ENCODE data around the gene AIFM3. TPM values are rescaled to one million over a fixed set of nuclear protein-coding genes. Genes with fewer than 3 reads are reported as not detected.

AIFM3 gene
- total RNA-seq, 1 donor from 2014 or later: not detected

GRCh38 chr22:20990184-20991180, 23.4 kb downstream of the AIFM3 start:
- DNase-seq (ENCODE audit: low read depth in 2 of 2): no peak

GRCh38 chr22:20991252-20992055, 24.4 kb downstream of the AIFM3 start:
- DNase-seq (ENCODE audit: low read depth in 2 of 2): no peak

DNA sequence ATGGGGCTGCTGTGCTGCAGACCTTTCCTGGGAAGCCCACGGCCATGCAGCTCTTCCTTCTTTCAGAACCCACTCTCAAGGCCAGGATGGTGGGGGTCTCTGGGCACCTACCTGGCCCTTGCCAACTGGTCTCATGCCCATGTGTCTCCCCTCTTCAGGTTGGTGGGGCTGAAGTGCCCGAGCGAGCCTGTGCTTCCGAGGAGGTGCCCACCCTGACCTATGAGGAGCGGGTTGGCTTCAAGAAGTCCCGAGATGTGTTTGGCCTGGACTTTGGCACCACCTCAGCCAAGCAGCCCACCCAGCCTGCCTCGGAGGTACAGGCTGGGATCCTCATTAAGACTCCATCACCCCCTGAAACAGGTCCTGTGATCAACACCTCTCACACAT, 25.0 kb downstream of the AIFM3 start:
- DNase-seq (ENCODE audit: low read depth in 2 of 2): no peak

- DNase-seq (ENCODE audit: low read depth in 2 of 2): no peak
Observed at GRCh38 chr22:20992456-20993303, 25.6 kb downstream of the AIFM3 start.

GRCh38 chr22:20993304-20994127, 26.5 kb downstream of the AIFM3 start:
- no peak for DNase-seq (ENCODE audit: low read depth in 2 of 2)

GRCh38 chr22:20994128-20994901, 27.3 kb downstream of the AIFM3 start:
- DNase-seq (ENCODE audit: low read depth in 2 of 2): no peak

GRCh38 chr22:20994902-20995241, 27.8 kb downstream of the AIFM3 start:
- DNase-seq (ENCODE audit: low read depth in 2 of 2): no peak

GRCh38 chr22:20995329-20996030, 28.4 kb downstream of the AIFM3 start:
- DNase-seq (ENCODE audit: low read depth in 2 of 2): no peak

DNA sequence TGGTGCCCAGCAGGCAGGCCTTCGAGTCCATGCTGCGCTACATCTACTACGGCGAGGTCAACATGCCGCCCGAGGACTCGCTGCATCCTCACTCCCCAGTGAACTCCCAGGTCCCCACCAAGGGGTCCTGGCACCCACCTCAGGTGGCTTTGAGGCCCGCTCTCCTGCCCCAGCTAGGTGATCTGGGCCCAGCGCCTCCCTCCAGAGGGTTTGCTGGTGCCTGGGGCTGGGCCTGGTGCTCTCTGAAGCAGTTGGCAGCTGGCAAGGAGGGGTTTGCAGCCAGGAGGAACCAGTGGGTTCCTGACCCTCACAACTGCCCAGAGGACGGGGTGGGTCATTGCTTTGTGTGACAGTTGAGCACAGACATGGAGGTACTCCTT, 29.0 kb downstream of the AIFM3 start:
- DNase-seq (ENCODE audit: low read depth in 2 of 2): no peak

GRCh38 chr22:20996598-20997535, 29.8 kb downstream of the AIFM3 start:
- no peak for DNase-seq (ENCODE audit: low read depth in 2 of 2)

DNA sequence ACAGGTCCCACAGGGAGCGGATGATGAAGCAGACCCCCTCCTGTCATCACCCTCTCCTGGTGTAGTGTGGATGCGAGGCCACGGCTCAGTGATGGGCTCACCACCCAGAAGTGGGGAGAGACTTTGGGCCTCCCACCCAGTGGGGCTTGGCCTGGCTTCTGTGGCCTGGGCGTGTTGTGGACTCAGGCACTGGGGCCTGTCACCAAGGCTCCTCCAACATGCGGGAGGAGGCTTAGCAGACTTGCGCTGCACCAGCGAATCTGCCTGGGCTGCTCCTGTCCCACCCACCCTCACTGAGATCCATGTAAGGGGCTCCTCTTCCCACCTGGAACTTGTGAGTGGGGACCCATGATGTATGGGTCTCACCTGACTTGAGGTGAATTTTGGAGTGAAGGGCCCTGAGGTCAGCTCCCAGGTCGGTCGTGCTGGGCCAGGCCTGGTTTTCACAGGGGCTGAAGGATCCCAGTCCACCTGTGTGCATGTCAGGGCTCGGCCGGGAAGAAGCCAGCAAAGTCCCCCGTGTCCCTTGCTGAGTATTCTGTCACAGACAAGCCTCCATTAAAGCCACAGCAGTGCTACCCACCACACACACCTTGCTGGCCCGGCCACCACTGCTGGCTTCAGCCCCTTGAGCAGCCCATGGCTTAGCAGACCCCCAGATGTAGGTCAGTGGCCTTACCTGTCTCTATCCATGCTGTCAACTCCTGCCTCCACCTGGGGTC, 30.6 kb downstream of the AIFM3 start:
- no peak for DNase-seq (ENCODE audit: low read depth in 2 of 2)

- no peak for DNase-seq (ENCODE audit: low read depth in 2 of 2)
Observed at GRCh38 chr22:20998411-20999336, 31.6 kb downstream of the AIFM3 start.

DNA sequence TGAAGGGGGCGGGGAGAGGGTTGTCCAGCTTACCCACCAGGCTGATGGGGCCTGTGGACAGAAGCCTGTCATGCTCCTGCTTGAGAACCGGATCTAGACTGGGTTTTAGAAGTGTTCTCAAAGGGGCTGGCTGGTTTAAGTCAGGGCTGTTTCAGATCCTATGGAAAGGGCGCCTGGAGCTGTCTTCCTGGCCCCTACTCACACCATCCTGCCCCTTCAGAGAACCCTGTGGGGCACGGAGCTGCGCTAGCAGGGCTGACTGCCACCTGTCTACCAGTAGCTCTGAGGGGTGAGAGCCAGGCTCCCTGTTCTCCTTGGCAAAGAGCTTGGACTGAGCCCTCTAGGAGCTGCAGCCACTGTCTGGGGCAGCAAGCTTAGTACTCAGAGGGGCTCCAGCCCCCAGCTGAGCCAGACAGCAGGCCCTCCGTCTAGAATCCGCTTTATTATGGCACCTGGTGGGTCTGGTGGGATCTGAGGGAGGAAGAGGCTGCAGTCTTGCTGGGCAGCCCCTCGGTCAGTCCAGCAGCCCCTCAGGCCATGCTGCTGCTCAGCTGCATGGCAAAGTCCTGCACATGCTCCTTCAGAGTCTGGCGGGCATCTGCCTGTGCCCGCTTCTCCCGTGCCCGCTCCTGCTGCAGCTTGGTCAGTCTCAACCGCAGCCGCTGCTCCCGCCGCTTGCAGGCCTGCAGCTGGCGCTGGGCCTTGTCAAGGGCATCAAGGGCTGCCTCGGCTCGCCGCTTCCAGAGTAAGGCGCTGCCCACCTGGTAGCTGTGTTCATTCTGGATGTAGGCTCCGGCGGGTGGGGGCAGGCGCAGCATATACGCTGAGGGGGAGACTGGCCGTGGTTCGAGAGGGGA, 32.5 kb downstream of the AIFM3 start:
- DNase-seq (ENCODE audit: low read depth in 2 of 2): no peak

DNA sequence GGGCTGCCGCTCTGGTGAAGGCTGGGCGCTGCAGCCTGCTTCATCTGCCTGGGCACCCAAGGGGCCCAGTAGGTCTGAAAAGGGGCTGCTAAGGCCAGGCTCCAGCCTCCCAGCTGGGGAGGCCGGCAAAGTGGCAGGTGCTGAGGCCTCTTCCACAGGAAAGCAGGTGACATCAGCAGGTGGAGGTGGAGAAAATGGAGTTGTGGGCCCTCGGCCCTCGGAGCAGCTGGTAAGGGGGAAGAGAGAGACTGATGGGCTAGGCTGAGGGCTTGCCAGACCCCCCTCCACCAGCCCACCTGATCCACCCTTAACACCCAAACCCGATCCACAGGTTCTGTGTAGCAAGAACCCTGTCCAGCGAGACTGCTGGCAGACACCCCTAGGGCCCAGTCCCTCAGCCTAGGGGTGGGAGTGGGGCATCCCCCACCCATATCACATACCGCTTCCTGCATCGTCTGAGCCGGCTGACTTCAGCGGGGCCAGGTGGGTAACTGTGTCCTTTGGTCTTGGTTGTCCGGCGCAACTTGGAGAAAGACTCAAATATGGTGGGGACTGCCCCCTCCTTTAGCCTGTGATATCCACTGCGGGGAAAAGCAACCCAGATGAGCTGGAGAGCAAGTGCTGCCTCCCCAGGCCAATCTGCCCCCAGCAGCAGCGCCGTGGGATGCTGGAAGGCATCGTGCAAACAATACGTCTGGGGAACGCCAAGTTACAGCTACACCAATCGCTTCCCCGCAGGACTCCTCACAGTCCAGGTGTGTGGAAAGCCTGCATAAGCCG, 33.3 kb downstream of the AIFM3 start:
- DNase-seq (ENCODE audit: low read depth in 2 of 2): peak; percentile 9 to 21
